GM18499 (cell line): Measurements from ENCODE around the gene MYO5B.

ENCODE experiments used
- ATAC-seq: cut with Tn5 transposase; IDR thresholded peaks from one replicate; pipeline ENCODE4 v1.9.1; 2021; ENCODE audit warnings: moderate number of reproducible peaks; ENCODE audit not compliant: insufficient read depth, unreplicated experiment

MYO5B gene

DNA sequence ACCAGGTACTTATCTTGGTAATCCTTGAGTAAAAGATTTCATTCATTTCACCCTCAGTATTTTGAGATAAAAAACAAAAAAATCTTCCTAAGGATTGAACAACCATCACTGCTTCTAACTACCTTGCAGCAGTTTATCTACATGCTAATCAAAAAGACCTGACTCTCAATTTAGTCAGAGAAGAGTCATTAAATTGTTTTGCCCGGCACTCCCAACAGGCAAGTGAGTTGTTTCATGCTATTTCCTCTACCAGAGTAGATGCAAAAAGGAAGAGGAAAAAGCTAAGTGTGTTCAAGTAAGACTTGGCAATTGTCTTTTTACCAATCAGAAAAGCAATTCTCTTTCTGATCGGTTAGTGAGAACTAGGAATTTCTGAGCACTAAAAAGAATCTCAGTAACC lies 39.5 kb downstream of the MYO5B start:
- no peak for ATAC-seq

DNA sequence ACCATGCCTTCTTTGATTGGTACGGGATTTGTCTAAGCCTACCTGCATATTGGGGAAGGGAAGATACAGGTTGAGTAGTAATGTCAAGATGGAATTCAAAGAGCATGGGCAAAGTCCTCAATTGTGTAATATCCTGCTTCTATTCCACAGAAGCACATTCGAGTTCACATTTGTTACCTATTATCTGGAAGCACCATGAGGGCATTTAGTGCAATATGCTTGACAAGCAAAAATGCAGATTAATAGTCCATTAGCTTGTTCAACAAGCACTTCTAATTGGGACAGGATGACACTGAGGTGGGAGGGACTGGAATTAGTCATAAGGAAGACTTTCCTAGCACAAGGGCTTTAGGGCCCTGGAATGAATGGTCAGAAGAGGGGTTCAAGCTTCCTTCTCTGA lies 40.5 kb downstream of the MYO5B start:
- no peak for ATAC-seq

DNA sequence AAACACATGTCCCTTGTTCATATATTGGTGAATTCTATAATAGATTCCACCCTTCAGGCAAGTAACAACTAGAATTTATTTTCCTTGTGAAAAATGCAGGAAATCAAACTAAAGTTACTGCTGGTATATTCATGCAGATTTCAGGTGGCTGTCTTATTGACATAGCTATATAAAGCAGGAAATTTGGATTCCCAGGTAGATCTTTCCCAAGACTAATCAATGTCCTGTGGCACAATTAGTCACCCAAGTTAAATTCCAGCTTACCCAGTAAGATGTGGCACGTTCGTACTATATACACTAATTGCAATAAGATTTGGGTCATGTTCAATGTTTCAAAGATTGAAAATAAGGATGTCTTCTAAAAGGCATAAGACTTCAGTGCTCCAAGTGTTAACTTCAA lies 42.0 kb downstream of the MYO5B start:
- no peak for ATAC-seq

DNA sequence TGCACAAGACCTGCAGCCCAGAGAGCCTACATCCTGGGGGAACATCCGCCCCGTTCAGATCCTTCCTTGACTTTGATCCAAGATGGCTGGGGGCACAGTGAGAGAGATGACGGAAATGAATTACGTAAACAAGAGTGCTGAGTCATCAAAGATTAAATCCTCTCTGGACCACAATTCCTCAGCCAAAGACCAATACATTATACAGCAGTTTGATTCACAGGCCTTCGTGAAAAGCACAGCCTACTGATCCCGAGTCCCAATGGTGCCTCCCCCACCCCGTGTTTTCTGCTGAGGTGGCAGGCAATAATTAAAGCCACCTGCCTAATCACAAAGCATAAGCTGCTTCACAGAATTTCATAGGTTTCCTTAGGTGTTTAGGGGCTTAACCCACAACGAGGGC lies 43.0 kb downstream of the MYO5B start:
- no peak for ATAC-seq

DNA sequence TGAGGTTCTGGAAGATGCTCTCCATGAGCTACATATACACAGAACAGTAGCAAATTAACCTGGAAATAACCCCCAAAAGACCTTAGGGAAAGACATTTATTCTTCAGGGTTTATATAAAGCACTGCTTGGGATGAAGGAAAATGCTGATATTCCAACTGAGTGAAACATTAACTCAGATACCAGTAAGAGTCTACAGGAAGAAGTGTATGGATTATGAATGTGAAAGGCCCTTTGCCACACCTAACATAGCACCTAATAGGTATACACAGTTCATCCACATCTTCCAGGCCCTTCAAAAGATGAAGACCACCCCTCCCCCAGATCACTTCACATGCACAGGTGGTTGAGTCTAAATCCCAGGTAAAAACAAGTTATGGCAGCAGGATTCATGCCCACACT lies 50.4 kb downstream of the MYO5B start:
- no peak for ATAC-seq

DNA sequence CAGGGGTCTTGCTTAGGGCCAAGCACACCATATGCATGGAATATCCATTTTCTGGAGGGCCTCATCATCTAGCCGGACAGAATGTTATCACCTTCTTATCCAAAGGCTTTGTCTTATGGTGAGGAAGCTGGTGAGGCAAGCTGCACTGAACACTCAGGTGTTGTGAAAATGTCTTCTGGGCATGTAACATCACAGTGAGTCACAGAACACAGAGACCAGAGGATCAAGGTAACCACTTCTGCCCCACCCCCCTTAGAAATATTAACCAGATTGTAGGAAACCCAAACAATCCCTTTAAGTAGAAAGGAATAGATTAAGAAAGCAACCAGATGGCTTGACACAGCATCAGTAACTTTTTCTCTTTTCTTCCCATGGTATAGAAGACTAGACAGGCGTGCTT lies 51.1 kb downstream of the MYO5B start:
- no peak for ATAC-seq

DNA sequence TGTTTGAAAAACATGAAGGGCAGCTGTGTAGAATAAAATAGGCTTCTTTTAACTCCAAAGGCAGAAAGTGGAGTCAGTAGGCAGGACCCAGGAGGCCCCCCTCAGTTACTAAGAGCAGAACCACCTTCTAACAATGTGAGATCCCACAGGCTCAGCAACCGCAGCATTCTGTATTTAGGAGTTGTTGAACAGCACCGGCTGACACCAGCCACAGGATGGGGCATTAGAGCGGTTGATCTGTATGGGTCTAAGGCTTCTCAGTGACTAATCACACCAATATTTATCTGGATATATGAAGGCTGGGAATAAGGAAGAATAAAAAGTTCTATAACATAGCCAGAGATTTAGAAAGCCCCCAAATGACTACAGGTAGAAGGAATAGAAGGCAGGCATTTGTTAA lies 51.7 kb downstream of the MYO5B start:
- ATAC-seq: no peak

DNA sequence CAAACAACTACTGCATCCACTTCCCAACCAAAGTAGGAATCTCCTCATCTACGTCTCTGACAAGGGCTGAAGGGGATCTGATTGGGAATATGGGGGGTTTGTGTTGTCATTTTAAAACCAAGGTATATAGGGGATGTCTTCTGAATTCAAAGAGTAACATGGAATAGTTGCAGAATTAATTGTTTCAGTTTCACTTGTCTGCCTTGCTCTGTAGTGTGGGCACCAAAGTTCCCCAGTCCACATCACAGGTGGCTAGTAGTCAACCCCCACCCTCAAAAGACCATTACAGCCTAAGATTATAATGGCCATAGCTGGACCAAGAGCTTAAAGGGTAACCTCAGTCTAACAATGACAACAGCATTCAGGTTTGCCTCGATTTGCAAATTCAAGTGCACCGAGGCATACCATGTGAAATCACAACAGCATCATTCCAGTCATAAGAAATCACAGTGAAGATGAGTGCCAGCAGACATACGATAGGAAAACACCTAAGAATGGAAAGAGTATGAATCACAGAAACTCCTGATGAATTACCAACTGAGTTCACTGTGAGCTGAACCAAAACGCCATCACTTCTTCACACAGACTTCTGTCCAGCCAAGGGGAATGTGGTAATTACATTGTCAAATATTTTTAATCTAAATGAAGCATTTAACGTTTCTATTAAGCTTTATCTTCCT lies 52.4 kb downstream of the MYO5B start:
- ATAC-seq: no peak

DNA sequence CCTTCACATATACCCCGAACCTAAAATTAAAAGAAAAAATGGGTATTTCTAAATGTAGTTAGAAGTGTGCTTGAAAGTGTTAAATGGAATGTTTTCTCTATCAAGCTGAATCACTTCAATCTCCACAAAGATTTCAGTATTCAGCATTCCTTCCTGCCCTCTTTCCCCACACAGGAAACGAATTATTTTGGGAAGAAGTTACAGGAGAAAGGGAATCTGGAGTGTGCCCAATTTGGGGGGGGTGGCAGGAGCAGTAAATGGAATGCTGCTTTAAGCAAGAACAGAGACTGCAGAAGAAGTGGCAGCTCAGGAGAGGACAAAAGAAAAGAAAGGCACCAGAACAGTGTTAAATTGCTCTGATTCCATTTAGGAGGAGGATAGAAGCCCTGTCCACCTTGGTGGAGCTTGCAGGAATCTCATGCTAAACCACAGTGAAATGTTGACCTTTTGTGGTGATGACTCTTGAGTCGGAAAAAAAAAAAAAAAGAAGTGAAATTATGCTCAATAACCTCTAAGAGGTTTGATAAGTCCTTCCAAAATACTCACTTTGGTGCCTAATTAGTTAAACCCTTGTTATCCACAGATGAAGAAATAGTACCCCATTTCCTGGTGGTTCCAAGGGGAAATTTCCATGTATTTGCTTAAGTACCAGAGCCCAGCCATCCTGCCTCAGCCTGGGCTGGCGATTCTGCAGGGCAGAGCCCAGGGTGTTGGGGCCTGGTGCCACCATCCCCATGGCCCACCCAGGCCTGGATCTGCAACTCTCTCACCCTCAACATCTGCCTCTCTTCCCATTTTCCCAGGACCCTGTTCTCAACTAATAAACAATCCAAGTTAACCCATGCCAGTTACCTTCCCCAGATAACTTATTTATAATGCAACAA lies 56.5 kb downstream of the MYO5B start:
- no peak for ATAC-seq

DNA sequence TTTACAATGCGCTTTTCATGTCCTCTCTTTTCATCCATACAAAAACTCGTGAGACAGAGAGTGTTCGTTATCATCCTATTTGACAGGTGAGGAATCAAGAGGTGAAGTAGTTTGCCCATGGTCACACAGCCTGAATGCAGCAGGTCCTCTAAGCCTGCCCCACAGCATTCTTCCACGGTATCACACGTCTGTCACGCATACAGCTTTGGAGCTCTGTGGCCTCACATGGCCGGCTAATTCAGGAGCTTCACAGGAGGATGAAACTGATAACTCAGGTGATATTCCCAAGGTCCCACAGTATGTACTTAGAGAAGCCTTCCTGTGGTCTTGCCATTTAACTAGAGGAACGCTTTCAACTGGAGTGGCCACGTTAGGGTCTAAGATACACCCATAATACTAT lies 59.0 kb downstream of the MYO5B start:
- ATAC-seq: no peak

DNA sequence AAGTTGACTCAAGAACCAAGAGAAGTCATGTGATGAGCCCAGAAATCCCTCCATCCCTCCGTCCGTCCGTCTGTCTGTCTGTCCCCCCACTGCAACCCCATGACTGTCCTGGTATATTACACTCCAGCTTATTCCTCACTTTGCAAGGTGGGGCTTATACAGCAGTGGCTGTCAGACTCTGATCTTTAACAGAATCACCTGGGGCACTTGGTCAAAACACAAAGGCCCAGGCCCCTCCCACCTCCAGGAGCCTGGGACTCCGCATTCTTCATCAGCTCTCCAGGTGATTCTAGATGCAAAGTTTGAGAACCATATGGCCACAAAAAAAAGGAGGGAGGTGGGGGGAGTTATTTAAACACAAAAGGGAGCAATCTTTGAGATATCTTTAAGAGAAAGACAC lies 61.4 kb downstream of the MYO5B start:
- ATAC-seq: no peak

DNA sequence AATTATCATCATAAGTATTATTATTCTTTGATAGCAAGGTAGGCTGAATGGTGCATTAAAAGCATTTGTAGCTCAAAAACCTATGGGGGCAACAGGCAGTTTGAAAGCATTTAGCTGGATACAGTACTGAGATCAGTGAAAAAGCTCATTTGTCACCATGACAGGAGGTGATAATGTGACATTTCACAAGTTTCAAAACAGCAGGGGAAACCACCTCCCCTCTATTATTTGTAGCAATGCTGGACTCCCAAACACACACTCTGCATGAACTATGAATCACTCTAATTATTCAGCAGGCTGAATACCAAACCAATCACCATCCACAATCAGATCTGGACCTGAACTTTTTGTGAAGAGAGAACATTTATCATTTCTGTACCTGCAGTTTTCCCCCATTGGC lies 63.4 kb downstream of the MYO5B start:
- no peak for ATAC-seq

DNA sequence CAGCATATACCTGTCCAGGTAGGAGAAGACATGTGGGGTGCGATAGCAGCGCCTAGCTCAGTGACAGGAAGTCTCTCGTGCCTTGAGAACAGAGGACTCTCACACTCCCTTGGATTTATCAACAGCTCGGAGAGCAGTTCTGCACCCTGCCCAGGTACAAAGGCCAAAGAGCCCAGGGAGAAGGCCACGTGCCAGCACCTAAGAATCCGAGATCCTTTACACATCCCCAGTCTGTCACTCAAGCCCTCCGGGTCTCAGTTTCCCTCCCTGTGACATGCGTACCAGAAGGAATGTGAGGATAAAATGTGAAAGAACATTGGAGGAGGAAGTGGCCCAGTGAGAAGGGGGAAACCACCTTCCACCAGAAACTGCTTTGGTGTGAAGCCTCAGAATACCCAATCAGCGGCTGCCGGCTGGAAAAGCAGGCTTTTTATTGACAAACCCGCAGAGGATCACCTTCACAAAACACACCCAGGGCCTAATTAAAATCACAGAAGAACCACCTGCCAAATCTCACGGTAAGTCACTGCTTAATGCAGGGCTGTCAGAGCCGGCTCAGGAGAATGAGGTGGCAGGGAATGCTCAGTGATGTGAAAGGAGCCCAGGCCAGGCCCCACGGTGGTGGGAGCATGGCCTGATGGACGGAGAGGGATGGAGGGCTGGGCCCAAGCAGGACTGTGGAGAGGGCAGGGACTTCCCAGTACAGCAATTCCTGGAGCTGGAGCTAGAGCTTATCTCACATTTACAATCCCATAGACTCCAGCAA lies 66.3 kb downstream of the MYO5B start:
- ATAC-seq: no peak

DNA sequence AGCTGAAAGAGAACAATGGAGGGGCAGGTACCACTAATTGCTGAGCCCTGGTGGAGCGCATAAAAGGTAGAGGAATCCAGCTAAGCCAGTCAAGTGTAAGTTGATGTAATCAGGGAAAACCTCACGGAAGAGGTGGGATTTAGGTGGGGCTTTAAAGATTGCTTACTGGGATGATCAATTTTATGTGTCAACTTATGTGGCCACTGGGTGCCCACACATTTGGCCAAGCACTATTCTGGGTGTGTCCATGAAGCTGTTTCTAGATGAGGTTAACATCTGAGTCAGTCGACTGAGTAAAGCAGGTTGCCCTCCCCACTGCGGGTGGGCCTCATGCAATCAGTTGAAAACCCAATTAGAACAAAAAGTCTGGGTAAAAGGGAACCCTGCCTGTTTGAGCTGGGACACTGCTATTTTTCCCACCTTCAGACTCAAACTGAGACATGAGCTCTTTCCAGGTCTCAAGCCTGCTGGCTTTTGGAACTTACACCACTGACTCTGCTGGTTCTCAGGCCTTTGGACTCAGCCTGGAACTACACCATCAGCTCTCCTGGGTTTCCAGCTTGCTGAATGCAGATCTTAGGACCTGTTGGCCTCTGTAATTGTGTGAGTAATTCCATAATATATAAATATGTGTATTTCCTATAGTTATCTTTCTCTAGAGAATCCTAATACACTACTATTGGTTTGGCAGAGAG lies 67.3 kb downstream of the MYO5B start:
- ATAC-seq: no peak

DNA sequence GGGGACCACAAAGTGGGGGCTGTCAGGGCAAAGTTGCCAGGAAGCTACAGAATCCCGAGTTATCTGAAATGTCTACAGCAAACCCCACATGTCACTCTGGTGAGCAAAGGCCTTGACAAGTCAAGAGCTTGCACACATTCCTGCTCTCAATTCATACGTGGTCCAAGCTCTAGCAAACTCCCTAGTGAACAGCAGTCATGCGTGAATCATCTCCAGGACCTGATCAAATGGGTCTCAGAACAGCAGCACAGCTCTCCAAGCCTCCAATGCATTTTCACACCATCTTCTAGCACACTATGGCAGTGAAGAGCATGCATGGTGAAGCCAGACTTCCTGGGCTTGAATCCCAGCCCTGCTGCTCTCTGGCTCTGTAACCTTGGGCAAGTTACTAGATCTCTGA lies 68.5 kb downstream of the MYO5B start:
- ATAC-seq: no peak

DNA sequence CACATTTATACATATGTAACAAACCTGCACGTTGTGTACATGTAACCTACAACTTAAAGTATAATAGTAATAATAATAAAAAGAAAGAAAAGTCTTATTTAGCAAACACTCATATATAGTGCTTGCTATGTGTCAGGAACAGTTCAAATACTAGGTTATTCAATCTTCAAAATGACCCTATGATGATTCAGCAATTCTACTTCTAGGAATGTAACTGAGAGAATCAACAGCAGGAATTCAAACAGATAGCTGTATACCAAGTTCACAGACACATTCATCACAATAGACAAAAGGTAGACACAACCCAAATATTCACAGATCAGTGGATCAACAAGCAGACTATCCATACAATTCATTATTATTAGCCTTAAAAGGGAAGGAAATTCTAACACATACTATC lies 69.5 kb downstream of the MYO5B start:
- no peak for ATAC-seq

DNA sequence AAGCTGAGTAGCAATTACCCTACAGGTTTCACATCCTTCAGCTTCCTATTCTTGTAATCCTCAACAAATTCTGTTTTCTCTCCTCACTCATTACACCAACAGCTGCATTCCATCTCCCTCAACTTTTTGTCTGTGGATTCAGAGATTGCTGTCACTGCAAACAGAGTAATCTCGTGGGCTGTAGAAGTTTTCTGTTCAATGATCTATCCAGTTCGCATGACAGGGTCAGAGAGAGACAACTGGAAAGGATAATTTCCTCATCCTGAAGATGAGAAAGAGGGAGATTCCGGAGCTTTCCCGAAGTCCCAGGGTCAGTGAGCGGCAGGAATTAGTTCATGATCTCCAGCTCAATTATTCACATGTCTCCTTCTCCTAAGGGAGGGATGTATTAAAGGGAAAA lies 75.7 kb downstream of the MYO5B start:
- ATAC-seq: no peak

DNA sequence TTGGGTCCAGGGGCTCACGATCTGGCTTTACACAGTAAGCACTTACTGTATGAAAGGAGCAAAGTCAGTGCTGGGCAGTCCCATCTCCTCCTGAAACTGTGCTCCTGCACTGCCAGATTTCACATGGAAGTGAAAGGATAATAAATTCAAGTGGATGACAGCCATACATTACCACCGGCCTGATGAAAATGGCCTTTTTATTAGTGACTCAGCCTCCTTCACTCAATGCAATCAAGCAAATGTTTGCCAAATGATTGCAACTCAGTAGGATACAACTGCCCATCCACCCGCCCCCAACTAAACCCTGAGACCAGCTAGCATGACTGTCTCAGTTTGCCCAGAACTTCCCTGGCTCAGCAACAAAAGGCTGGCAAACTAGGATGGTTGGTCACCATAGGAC lies 77.1 kb downstream of the MYO5B start:
- ATAC-seq: no peak

DNA sequence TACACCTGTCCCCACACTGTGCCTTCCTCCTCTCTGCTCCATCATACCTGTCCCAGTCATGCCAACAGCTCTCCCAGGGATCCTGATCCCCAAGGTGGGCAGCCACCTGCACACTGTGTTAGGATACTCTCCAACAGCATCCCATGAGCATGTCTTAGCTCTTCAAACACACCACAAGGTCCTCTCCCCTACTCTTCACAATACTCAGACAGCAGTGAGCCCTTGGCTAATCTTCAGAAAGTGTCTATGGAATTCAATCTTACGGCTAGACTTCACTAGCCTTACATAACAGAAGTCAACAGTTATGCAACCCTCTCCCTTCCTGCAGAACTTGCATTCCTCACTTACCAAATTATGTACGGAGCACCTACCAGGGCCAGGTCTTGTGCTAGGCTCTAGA lies 79.9 kb downstream of the MYO5B start:
- no peak for ATAC-seq

DNA sequence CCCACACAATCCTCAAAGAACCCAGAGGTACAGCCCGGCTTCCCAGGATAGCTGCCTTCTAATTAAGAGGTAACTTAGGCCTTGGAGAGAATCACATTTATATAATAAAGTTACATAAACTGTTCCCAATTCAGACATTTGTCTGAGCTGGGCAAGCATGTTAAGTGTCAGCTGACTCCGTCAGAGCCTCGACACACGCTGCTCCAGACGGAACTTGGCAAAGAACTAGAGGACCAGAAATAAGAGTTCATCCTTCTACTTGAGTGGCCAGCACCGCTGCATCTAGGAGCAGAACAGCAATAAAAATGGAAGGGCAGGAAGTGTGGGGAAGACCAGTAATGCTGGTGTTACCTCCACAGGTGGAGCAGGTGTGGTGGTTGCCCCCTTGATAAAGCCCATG lies 80.5 kb downstream of the MYO5B start:
- no peak for ATAC-seq

DNA sequence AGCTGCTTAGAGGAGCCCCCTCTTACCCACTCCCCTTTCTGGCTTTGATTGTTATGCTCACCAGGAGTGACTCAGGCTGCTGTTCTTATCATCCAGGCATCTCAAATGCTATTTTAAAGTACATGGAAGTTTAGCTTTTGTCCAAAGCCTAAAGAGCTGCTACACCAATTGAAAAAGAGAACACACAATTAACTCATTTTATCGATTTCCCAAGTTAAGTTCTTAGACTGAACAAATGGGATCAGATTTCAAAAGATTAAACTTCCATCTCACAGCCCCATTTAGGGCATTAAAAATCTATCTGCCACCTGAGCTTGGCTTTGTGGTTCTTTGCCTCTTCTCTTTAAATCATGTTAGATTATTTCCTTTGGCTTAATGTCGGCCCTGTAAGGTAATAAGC lies 81.2 kb downstream of the MYO5B start:
- ATAC-seq: no peak
